Esophagus muscularis mucosa (tissue), 4 donors: ENCODE measurements around the gene CDC25B.

Experiments
- CTCF ChIP-seq, 3 experiments: fragments of 200-600 bp in 2 of 3; fragments of 450-650 bp in 1 of 3; sonication (generic) in 2 of 3; IDR thresholded peaks; one replicate each; pipeline ENCODE4 v1.5.1; 2017 to 2019; ENCODE audit warnings: antibody characterized with exemption in 3 of 3, mild to moderate bottlenecking in 2 of 3, moderate library complexity in 1 of 3
- EP300 ChIP-seq: sonication (generic); formaldehyde crosslinking; IDR thresholded peaks from one replicate; pipeline ENCODE4 v1.6.1; 2017; ENCODE audit warnings: antibody characterized with exemption
- POLR2A ChIP-seq: fragments of 450-650 bp; IDR thresholded peaks from one replicate; pipeline ENCODE4 v1.6.1; 2017; ENCODE audit warnings: antibody characterized with exemption, moderate library complexity, mild to moderate bottlenecking, low read depth
- POLR2AphosphoS5 ChIP-seq, 2 donors: sonication (generic); formaldehyde crosslinking; IDR thresholded peaks; one replicate each; pipeline ENCODE4 v1.6.1; 2017; ENCODE audit warnings: antibody characterized with exemption in 2 of 2

- TF ChIP-seq CTCF (IDR thresholded peaks at IDR 0.05), result no peak
- TF ChIP-seq POLR2AphosphoS5 (IDR thresholded peaks at IDR 0.05), result peak; percentile 76 to 91
- TF ChIP-seq POLR2A, result peak; percentile 48
- TF ChIP-seq EP300, result no peak
Measured at GRCh38 chr20:3846740-3847428, 50.8 kb downstream of the CDC25B start, which contains the start of gene MAVS.
